Glomerular visceral epithelial cell (primary cell): ENCODE results near the gene MACROD2.
A peak's percentile ranks its signal among the peaks of the same experiment; 100 is the strongest.

Experiments
- DNase-seq: peaks from one replicate; pipeline ENCODE4 v3.0.0-alpha.2; 2016; ENCODE audit errors: extremely low spot score

The MACROD2 gene

DNA sequence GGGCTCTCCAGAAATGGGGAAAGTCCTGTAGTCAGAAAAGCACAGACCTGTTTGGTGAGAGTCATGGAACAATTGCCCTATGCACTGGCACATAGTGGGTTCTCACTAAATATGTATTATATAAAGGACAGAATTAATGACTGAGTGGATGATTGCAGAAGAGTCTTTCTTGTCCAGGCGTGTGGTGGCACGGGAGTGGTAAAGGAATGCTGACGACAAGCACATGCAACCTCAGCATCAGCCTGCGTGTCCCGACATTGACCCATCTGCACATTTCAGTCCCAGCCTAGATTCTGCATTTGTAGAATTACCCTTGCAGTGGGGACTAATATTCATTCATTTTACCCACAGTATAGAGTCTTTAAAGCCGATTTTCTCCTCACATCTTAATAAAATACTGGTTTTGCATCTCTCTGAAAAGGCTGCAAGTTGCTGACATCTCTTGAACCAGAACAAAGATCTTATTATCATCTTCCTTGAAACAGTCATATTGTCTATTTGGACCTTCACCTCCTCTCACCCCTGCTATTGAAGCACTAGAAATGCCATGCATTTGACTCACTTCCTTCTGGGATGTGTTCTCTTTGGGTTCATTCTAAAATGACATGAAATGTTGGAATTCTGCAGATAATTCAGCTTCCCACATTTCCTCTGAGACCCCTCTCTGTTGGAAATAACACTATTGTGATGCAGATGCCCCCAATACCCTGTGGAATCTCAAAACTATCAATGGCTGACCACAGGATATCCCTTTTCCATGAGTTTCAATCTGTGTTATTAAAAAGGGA, 1225.7 kb downstream of the MACROD2 start:
- DNase-seq: no peak

DNA sequence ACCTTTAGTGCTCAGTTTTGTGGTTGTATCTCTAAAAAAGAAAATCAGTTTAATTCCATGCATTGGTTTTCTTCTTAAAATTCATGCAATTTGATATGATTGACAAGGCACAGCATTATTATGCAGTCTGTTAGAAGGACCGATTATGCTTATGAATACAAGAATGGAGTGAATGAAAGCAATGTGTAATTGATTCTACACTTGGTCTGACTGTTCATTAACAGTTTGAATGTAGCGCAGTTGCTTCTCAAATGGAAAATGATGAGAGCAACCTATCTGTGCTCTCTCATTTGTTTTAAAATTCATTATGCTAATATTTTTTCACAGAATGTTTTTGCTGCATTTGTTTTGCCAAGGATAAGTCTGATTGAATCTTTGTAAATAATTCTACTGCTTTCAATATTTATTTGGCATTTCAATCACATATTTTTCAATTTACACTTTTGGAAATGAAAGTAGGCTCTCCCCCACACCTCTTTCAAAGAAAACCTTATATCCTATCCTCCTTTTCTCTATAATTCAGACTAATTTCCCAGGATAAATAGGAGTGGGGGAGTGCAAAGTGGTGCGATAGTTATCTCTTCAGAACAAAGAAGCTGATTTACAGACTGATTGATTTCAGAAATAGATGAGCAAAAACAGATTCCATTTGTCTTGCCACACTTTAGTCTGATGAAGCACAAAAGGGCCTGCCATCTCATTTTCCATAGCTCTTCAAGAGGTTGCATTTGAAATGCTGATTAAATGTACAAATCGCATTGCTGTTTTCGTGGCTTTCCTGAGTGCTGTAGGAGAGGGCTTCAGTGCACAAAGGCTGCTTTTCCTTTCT, 1227.4 kb downstream of the MACROD2 start:
- DNase-seq: no peak

DNA sequence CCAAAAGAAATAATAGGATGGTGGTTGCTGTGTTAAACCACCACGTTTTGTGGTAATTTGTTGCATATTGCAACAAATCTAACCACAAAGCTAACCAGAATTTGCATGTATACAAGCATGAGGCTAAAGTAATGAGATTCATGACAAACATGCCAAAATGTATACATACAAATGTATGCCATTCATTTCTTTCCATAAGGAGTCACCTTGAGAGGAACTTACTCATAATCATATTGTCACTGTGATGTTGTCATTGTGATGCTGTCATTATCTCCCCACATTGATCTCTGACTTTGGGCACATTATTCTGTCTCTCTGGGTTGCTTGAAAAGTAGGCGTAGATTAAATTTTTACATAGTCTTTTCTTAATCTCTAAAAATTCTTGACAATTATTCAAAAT, 1228.9 kb downstream of the MACROD2 start:
- no peak for DNase-seq

DNA sequence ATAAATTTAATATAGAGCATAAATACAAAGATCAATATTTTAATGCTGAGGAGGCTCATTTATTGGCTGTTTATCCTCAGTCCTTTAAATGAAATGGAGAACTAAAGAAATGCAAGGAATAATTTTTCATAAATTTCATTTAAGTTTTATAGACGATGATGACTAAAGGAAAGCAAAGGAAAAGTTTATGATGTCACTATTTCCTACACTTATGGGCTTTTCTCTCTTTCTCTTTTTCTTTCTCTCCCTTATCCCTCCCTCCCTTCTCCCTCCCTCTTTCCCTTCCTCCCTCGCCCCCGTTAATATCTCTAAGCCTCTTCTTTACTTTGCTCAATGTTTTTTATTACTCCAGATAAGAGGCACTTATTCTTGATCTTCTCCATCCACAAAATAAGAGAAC, 1231.8 kb downstream of the MACROD2 start:
- DNase-seq: no peak

DNA sequence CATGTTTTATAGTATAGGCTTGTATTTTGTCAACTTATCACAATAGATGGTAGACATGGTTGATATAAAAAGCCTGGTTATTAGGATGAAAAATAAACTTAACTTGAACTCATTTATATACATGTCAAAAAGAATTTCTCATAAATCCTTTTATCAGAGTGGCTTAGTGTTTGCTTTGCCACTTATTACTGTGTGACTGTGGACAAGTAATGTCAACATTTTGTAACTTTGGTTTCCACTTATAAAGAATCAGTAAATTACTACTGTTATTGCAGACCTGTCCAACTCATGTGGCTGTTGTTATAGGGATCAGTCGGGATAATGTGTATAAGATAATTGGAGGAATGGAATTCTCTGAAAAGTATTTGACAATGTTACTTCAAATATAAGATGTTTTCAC, 1236.9 kb downstream of the MACROD2 start:
- no peak for DNase-seq

DNA sequence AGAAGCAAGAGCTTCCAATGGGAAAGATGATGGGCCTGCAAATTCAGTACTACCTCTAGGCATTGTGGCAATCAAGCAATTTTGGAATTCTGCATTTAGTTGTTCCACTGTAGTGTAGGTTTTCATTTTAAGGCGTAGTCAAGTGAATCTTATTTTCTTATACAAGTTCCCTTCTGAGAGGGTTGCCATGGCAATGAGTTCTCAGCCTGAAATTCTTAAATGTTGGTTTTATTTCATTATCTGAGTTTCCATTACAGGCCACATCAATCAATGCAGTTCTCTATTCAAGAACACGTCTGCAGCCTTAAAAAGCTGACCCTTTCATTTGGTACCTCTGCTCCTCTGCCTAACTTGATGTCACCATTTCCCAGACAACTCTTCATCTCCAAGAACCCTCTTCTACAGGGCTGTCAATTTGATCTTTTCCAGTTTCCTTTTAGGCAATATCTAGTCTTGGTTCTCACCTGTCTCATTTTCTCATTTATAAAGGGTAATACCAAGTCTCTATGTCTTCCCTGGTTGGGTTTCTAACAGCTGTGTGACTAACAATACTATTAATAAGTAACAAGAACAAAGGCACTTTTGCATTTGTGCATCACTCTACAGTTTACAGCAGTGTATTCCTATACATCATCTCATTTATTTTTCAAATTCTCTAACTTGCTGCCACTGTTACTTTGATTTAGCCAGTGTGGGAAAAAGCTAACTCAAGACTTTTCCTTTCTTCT, 1240.3 kb downstream of the MACROD2 start:
- DNase-seq: no peak

DNA sequence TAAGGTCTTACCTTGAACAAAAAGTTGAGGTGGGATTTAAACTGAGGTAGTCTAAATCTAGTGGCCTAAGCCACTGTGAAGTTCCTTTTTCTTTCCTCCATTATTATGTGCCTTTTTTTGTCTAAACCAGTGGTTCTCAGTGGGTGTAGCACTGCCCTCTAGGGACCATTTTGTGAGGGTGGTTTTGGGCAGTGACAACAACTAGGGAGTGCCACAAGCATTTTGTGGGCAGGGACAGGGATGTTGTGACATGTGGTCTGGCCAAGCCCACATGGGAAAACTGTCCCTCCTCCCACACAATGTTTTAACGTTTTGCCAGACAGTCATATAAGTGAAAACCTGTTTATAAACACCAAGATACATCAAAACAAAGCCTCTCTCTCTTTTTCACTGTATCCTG, 1241.5 kb downstream of the MACROD2 start:
- peak; percentile 5 for DNase-seq

DNA sequence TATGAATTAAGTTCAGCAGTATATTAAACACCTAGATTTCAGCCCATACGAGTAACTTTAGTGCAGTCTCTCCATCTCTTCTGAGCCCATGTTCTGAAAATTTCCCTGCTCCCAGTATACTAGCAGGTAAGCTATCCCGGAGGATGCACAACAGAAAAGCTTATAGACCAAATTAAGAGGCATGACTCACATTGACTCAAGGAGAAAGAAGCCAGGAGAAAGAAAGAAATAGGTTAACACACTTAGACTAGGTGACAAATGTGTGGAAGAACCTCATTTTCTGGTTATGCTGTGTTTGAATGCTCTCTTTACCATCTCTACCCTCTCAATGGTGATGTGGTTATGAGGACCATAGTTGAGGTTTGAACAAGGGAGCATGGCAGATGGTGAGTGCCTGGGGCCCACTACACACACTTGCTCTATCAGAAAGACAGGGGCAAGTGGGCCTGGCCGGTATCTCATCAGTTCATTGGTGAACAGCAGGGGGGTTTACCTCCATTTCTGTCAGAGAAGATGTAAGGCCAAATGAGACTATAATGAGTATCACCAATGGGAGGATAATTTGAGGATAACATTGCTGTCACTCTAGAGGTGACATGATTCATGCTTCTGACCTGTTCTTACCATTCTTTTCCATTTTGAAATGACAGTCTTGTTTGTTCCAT, 1244.4 kb downstream of the MACROD2 start:
- no peak for DNase-seq

DNA sequence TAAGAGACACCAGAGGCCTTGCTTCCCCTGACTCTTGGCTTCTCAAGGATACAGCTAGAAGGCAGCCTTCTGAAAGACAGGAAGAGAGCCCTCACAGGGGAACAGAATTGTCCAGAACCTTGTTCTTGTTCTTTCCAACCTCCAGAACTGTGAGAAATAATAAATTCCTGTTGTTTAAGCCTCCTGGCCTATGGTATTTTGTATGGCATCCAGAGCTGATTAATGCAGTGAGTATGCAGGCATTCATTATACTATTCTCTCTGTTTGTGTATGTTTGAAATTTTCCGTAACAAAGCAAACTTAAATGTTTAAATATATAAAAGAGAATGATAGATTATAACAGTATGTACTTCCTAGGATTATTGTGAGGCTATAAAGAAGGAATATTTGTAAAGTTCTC, 1245.5 kb downstream of the MACROD2 start:
- no peak for DNase-seq

DNA sequence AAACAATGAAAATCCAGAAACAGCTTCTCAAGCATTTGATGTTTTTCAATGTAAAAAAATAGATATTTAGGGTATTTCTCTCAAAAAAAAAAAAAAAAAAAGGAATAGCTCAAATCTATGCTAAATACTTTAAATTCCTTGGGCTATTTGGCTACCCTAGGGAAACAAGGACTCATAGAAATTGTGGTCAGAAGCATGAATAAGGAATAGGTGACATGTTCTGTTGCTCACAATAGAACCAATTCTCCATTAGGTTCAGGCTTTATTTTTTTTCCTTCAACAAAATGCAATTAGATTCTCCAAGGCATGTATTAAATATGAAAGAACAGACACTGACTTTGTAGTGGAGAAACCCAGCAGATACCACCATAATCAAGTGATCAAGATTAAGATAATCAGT, 1246.4 kb downstream of the MACROD2 start:
- no peak for DNase-seq

DNA sequence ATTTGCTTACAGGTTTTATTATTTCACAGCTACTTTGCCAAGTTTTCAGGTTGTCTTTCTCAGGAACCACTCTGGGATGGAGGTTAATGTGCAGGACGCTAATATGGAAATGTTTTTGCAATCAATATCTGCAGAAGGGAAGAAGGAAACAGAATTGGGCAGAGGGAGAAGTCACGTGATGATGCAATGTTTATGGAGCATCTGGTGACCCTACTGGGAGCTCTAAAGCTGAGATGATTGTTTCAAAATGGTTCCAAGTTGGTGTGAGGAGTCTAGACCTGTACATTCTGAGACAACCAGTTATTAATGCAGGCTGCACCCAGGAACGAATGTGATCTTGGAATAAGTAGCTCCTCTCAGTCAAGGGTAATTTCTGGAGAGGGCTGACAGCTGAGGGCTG, 1247.5 kb downstream of the MACROD2 start:
- no peak for DNase-seq

DNA sequence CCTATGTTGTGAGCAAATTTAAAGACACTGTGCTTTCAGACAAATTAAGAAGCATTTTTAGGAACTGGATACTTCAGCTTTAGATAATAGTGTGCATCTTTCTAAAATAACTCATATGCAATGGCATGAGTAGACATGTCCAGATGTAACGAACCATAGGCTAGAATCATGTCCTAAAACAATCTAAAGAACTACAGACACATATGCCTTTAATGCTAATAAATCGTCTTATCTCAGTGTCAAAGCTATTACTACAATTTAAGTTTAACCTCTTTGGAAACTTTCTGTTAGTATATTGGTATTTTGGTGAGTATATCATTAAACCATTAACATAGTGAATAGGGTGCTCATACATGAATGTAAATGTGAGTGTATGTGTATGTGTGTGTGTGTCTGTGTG, 1250.6 kb downstream of the MACROD2 start:
- no peak for DNase-seq

DNA sequence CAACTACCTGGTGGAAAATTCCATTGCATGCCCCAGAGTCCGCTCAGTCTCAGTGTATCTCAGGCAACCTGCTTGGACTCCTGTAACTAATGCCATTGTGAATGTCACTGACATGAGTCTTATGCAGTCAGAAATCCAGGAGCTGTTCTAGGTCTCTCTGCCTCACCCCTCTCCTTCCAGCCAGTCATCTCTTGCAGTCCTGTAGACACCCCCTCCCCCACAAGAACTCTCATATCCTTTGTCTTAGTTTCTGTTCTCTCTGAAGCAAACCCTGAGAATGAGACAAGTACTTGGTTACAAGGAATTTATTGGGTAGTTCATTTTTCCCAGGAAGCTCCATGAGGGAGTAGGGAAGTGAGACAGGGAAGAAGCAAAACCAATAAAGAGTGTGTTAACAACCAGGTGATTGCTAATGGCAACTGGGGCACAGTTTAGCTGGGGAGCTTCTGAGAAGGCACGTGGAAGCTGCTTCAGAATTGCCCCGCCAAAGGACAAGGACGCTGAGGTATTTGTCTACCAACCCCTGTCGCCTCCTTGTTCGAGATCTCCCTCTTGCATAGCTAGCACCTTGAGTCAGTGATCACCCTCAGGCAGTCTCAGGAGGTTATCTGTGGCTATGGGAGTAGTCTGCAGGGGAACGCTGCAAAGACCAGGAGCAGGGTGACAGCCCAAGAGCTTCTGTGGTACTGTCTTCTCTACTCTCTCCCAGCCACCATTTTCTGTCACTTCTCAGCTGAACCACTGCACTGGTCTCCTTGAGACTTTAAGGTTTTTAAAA, 1253.5 kb downstream of the MACROD2 start:
- no peak for DNase-seq

DNA sequence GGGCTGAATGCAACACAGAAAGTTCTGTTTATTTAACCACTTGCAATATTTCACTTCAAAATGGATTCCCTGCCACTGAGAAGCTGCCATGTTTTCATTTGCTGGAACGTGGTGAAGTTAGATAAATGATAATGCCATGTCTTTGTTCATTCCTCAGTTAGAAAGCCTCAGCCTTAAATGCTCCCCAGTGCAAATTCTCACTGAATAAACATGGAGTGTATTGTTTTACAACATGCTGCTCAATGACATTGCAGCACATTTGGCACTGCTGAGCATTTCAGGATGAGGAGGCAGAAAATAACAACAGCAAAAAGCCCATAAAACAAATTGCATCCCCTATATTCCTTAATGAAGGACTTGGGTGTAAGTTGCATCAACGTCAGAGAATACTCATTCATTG, 1255.9 kb downstream of the MACROD2 start:
- DNase-seq: no peak

DNA sequence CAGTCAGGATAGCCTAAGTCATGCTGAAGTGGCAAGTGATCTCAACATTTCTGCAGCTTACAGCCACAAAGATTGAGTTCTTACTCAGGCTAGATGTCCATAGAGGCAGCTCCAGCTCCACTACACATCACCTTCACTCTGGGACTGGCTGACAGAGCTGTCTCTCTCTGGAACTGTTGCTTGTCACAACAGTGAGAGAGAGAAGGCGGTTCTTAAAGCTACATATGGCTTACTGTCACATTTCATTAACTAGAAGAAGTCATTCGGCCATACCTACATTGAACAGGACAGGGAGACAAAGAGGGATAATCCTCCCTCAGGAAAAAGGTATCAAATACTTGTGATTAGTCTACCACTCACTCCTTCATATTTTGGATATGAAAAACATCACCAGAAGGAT, 1257.0 kb downstream of the MACROD2 start:
- no peak for DNase-seq

DNA sequence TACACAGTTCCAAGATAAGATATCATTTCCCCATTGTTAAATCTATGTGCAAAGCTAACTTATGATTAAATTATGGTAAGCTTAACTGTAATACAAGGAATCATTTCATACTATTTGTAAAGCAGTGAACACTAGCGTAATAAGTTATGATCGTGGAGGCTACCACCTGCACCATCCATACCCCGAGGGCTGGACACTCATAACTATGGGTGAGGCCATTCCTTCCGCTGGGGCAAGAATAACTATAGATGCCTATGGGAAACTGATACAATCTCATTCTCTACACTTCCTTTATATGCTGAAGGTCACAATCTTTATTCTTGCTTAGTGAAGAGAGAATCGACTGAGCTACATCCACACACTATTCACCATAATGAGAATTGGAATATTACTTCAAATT, 1258.1 kb downstream of the MACROD2 start:
- no peak for DNase-seq

DNA sequence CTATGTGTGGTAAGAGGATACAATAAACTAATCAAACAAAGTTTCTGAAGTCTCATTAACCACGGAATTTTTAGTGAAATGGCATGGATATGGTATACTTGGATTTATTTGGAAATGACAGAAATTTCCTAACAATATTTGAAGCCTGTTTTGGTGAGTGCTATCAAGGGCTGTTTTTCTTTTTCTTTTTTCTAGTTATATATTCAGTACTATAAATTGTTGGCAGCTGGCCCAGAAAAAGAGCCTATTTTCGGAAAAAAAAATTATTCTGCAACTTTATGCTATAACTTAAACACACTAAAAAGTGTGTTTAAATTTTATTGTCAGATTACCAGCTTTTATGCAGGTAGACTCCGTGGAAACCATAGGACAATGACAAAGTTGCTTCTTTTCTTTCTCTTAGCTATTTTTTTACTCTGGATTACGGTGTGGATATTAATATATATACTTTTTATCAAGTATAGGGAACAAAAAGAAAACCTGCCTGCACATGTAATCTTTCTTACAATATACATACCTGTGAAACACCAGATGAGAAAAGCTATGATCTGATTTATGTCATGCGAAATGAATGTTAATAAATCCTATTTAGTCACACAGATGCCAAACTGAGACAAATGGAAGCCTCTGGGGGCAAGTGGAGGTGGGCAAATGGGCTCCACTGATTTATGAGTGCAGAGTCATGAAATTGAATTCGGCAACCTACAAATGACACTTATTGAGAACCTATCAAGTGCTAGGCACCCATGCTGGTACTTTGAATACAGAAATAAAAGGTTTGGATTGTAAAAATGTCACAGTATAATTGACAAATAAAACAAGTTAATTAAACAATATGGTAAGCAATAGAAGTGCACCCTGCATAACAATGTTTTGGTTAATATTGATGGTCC, 1261.6 kb downstream of the MACROD2 start:
- no peak for DNase-seq

DNA sequence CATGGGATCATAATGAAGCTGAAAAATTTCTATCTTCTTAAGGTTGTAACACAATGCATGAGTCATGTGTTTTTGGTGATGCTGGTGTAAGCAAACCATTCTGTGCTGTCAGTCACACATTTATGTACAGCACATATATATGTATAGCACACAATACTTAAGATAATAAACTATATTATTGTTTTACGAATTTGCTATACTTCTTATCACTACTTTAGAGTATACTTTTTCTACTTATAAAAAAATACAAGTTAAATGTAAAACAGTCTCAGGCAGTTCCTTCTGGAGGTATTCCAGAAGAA, 1262.2 kb downstream of the MACROD2 start:
- no peak for DNase-seq

DNA sequence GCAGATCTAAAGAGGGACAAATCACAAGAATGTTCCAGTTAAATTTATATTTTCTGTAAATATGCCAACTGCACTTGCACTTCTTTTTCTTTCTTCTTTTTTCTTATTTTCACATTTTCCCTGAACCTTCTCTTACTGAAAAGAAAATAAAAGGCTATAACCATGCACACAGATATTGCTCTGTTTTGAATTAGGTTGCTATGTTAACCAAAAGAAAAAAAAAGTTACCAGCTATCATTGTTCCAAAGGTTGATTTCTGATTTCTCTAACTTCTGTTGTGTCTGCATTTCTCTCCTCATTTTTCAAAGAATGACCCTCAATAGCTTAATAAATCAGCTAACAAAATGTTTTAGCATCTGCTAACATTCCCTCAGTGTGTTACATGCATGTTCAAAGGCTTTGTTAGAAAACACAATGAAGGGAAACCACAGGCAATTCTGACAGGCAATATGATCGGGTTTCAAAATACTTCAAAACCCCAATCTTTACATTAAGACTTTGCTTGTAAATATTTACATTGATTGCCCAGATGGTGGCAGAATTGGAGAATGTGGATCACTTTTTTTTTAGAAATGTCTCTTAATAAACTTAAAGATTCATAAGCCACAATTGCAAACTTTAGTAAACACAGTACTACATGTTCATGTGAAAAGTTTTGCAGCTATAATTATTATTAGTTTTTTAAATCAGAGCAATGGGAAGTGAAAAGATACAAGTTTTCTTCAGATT, 1270.4 kb downstream of the MACROD2 start:
- DNase-seq: no peak

DNA sequence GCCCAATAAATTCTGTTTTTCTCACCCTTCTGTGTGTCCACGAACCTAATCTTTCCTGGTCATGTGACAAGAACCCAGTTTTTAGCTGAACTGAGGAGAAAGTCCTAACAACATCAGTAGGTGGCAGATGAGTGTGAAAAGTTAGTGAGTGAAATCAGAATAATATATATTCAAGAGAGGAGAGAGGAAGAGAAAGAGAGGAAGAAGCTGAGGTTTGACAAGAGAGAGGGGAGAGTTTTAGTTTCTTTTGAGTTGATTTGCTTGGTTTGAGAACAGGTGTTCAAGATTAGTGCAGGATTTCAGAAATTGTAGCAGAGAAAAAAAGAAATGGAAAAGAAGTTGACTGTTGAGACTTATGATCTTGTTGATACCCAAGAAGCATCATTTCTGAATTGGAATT, 1272.6 kb downstream of the MACROD2 start:
- no peak for DNase-seq
